NCI-H2029 (cell line): Measurements from ENCODE around the gene DHX9.

Experiments
- DNase-seq: peaks from one replicate; lab custom pipeline; 2025; lab: John Stamatoyannopoulos, UW

Gene DHX9

DNA sequence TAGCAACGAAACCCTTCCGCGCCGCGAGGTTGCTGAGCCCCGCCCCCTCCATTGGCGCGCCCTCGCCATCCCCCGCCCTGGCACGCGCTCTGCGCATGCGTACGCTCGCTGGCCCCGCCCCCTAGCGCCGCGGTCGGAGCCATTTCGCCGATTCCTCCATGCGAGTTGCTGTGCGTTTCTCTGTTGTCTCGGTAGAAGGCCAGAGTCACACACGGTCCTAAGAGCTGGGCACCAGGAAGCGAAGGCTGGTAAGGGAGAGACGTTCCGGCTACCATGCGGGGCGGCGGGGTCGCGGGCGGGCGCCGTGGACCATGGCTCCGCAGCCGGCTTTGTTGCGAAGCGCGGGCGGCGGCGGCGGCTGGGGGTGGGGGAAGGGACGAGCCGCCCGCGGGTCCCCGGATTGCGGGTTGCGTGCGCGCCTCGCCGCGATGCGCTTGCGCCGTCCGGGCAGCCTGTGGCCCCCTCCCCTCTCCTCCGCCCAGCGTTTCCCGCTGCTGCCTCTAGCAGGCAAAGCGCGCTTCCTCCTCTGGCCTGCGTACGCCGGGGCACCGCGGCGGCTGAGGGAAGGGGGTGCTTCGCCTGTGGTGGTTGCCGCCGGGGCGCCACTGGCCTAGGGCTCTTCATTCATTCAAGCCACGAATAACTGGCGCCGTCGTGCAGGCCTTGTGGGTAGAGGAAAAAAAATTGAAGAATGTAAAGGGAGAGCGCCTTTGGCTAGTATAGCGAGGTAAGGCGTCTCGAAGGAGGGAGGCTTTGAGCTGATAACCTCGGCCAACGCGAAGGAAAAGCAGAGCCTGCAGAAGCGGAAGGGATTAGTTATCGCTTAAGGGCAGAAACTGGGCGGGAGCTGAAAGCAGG, at the start of gene DHX9:
Gene DHX9, plus strand, starts transcription at position 139 of the 858 bp plus-strand sequence. CDS start 3,220 bp downstream, outside the sequence.
- DNase-seq, result peak; percentile 92

DNA sequence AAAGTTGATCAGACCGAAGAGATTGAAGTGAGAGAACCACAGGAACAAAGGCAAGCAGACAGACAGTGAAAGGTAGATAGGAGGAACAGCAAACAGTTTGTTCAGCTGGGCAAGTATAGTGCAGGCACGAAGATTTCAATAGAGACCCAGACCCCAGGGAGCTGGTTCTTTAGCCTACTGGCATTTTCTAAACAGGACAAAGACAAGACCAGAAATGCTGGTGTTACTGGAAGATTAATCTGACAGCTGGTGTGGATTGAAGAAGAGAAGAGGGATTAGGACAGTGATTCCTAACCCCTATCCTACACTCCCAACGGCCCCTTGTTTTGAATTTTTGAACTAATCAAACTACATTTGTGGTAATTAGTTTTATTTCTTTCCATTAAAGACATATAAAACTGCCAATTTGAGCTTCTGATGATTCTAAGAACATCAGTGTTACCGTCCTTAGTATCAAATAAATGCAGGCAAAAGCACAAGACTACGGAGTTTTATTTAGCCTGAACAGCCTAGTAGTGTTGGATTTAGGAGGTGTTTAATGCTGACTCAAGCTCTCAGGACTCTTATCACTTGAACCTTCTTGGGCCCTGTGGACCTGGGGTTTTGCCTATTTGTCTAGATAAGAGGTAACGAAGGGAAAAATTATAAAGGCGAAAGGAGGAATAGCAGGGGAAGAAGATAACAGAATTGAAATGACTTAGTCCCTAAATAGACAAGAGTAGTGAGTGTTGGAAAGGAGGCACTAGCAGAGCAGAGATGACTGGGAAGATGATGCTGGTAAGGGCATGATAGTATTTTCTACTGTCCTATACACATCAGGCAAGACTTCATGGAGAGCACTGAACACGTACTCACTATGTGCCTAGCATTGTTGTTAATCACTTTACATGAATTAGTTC, 47.6 kb upstream of the DHX9 start:
- DNase-seq, result no peak

GRCh38 chr1:182794091-182794490, 45.1 kb upstream of the DHX9 start:
- DNase-seq, result no peak

- DNase-seq, result no peak
Observed at GRCh38 chr1:182794676-182795201, 44.4 kb upstream of the DHX9 start.

DNA sequence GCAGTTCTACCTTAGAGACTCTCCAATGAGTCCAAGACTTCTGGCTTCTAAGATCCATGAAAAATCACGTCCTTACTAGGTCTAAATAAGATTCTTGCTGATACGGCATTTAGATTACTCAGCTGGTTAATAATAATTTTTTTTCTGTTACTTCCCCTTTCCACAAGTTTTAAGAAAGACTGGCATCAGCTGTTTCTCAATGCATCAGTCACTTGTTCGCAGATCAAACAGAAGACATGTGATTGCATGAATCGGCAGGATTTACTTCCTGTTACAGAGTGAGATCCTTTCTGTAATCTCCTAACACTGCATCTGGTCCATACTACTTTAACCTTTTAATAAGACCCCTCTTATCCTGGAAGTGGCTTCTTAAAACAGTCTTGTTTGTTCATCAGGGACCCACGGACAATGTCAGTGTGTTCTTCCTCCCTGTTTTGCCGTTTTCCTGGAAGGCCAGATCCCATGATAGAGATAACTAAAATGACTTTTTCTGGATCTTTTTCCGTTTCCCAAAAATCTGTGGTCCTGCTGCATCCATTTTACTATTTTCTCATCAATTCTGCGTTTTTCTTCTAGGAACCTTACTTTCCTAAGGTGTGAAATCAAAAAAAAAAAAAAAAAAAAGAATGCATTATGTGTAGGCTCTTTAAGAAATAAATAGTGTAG, 43.5 kb upstream of the DHX9 start:
- no peak for DNase-seq

DNA sequence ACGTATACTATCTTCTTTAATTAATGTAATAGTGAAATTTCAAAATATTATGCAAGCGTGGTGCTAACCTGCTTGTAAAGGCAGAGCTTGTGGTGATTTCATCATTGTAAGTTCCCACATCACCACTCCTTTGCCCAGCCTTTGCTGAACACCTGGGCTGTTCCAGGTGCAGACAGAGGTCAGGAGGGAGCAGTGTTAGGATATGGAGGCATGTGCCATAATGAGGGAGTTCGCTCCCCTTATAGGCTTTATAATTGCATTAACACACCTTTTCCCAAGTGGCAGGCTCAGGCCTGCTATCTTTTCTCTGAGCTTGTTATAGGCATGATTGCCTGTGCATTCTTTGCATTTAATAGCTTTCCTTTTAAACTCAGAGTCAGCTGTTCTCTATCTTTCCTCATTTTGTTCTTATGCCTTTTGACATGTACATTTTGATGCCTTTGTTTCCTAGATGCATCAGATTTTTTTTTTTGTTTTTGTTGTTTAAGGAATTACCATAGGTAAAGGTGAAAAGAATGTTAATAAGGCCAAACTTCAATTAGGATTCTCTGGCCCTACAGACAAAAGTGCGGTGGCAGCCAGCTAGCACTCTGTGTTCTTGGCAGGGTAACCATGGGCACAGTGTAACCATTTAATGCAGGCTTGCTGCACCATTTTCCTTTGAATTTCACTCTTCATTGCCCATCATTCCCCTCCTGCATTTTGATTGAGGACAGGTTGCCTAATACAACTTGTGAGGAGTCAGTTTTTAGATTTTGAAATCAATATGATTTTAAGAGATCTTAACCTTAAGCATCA, 36.9 kb upstream of the DHX9 start:
- DNase-seq, result no peak

GRCh38 chr1:182803846-182804245, 35.3 kb upstream of the DHX9 start:
- DNase-seq, result no peak

DNA sequence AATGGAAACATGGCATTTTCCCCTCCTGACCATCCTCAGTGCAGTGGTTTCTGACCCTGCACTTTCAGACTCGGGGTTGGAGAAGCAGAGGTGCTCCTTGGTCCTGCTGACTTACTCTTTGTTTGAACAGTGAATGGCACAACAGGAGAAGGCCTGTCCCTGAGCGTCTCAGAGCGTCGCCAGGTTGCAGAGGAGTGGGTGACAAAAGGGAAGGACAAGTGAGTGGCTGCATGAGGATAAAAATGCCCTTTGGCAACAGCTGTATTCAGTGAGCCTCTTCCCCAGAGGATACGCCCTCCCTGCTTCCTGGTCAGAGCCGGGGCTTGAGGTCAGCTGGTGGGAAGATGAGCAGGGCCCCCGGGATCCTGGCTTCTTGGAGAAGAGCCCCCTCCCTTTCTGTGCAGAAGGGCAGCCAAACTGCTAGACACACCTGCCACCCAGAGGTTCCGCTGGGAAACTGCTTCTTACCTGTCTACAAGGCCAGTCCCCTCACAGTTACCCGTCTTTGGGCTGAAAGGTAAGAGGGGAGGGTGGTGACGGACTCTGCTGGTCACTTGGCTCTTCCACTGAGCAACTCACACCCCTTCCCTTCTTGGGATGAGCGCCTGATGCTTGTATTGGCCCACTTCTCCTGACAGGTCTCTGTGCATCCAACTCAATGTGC, 33.0 kb upstream of the DHX9 start:
- DNase-seq, result no peak

GRCh38 chr1:182807907-182808306, 31.2 kb upstream of the DHX9 start:
- no peak for DNase-seq

DNA sequence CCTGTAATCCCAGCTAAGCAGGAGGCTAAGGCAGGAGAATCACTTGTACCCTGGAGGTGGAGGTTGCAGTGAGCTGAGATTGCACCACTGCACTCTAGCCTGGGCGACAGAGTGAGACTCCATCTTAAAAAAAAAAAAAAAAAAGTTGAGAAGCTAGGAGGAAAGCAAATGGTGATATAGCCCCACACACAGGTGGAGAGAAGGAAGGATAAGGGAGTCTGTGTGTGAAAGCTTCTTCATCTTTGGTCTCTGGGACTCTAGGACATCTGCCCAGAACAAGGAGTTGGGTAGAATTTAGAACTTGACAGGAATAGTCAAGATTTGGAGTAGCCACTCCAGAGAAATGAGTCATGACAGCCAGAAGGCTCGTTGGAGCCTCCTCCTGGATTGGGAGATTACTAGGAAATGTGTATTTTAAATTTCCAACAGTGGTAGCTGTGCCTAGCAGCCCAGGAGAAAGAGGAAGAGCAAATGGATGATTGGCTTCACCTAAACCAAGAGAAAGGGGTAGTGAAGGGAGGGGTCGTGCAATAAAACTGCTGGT, 29.7 kb upstream of the DHX9 start:
- DNase-seq, result no peak

DNA sequence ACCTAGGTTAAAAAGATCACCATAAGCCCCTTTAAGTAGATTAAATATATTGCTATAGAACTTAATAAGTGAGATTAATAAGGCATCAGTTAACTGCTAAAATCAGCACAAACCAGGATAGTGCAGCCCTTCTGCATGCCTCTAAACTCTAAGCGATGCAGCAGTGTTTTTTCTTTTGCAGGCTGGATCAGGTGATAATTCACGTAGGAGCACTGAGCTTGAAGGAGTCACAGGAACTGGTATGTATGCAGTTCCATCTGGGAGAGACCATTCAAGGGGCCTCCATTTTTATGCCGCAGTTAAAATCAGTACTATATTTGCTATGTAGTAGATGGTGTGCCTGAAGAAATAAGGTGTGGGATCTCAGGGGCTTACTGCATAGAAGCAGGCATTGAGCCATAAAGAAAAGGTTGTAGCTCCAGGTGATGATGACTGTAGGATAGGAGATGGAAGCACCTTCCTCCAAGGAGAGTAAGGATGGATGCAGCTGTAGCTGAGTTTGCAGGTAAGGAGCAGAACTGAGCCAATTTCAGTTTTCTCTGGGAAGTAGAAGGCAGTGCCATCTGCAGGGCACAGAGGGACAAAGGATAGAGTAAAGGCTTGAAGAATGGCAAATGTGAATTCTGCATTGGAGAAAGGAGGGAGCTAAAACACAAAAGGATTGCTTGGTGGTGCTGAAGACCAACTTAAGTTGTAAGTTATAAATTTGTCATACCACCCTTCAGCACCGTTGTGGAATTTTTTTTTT, 27.0 kb upstream of the DHX9 start:
- DNase-seq, result no peak

GRCh38 chr1:182816863-182817262, 22.3 kb upstream of the DHX9 start:
- DNase-seq, result no peak

DNA sequence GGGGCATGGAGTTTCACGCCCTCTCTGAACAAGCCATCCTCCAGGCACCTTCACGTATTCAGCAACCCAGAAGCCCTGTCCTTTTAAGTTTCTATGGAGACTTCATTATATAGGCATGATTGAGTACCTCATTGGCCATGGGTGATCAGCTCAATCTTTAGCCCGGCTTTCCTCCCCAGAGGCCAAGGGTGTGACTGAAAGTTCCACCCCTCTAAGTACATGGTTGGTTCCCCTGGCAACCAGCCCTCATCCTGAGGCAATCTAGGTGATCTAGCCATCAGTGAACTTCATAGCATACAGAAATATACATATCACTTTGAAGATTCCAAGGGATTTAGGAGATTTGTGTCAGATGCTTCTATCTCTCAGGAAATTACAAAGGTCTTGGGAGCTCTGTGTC, 21.3 kb upstream of the DHX9 start:
- no peak for DNase-seq

- no peak for DNase-seq
Observed at GRCh38 chr1:182823220-182823619, 15.9 kb upstream of the DHX9 start.

GRCh38 chr1:182826892-182827291, 12.3 kb upstream of the DHX9 start:
- DNase-seq, result no peak

DNA sequence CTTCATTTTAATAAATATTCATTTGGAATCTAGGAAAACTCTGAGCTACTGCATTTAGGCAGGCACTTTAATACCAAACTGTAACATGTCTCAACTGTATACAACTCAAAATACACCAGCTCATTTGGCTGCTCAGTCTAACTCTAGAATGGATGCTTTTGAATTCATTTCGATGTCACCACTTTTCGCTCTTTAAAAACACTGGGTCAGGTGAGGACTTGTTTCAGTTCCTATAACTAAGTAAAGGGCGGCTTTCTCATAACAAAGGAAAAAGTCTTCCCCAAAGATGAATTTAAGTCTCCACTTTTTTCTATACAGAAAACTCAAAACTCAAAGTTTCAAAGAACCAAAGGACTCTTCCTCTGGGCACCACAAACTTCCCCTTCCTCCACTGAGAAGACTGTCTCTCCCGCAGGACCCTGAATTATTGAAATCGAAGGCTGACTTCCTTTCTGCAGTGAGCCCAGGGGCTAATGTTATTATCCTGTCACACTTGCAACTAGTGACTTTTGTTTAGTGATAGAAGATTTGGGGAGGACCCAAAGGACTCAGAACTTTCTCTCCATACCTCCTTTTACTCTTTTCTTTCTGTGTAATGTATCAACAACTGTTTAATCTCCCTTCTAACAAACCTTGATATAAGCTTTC, 9.7 kb upstream of the DHX9 start:
- no peak for DNase-seq

DNA sequence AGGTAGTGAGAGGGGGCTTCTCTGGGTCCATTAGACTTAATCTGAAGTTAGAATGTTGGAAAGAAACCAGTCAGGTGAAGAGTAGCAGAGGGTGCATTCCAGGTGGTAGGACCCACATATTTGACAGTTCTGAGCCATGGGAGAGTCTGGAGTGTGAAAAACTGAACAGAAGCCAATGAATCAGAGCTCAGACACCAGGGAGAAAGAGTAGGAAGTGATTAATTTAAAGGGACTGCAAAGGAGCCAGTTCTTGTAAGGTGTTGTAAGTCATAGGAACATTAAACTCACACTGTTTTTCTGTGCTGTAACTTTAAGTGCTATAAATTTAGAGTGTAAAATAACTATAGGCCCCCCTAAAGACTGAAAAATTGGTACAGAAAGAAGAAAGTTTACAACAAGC, 5.9 kb upstream of the DHX9 start:
- no peak for DNase-seq

DNA sequence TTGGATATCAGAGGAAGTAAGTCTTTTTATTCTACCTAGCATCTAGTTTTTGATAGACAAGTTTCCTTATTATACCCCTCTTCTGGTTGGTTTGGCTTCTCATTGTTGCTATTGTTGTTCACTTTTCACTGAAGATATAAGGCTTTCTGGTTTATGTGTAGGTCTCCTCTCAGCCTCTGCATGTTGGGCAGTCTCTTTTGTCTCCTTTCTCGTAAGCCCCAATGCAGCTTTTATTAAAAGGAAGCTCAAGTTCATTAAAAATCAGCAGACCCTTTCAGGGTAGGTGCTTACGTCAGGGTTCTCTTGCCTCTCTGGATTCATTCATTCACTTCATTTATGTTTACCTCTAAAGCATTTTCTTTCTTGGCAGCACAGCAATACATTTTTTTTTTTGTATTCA, 4.8 kb upstream of the DHX9 start:
- DNase-seq, result no peak

- DNase-seq, result no peak
Observed at GRCh38 chr1:182835806-182836205, 3.3 kb upstream of the DHX9 start.
